GM06990 (cell line): ENCODE measurements around the gene SOCS1.

ENCODE experiments used
- DNase-seq: peaks from one replicate; pipeline ENCODE4 v3.0.0-alpha.2; 2011; ENCODE audit not compliant: insufficient read length; ENCODE audit errors: extremely low read depth
- H3K27me3 ChIP-seq: replicated peaks from 2 replicates; pipeline ENCODE4 v1.6.0; 2011; ENCODE audit warnings: low read length; ENCODE audit not compliant: control insufficient read depth, insufficient read depth
- H3K36me3 ChIP-seq: 2 replicates; pipeline ENCODE4 v1.5.1; 2011; ENCODE audit warnings: low read length; ENCODE audit not compliant: control insufficient read depth, insufficient read depth
- H3K4me3 ChIP-seq: replicated peaks from 2 replicates; pipeline ENCODE4 v1.5.1; 2011; ENCODE audit warnings: low read depth, mild to moderate bottlenecking, control low read depth, low read length
- CTCF ChIP-seq: IDR thresholded peaks from 2 replicates; pipeline ENCODE4 v1.5.1; 2011; ENCODE audit warnings: low read length, control low read depth, mild to moderate bottlenecking, inconsistent platforms; ENCODE audit not compliant: insufficient read depth, poor library complexity, severe bottlenecking

SOCS1 gene

GRCh38 chr16:11251525-11252481 lies 4.2 kb downstream of the SOCS1 start:
- DNase-seq: peak; percentile 73
- Histone ChIP-seq H3K27me3 (no peaks in the 10 kb centered on the region), H3K36me3 (peaks cover 14% of the 10 kb centered on the region), H3K4me3 (peak overlapping the region; percentile 93; the same call in 1 of the 2 replicates)
- no peak for TF ChIP-seq CTCF

DNA sequence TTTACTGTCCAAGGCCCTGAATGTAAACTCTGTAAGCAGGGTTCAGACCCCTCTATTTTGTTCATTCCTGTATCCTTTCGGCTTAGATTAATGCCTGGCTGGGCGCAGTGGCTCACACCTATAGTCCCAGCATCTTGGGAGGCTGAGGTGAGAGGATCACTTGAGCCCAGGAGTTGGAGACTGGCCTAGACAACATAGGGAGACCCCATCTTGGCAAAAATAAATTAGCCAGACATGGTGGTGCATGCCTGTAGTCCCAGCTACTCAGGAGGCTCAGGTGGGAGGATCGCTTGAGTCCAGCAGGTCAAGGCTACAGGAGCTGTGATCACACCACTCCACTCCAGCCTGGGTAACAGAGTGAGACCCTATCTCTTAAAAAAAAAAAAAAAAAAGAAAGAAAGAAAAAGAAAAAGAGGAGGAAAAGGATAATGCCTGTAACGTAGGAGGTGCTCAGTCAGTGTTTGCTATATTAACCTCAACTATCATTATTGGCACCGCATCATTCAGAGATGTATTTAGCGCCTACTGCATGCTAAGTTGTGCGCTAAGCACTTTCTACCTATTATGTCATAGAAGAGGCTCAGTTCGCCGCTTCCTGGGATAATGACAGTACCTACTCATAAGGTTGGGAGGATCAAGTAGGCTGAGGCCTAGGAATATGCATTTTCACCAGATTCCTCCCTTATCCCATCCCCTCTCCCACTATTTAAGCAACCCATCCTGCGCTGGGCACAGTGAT lies 5.0 kb downstream of the SOCS1 start:
- Histone ChIP-seq H3K36me3 (peaks cover 14% of the 10 kb centered on the region), H3K27me3 (no peaks in the 10 kb centered on the region), H3K4me3 (no peak overlapping the region)
- TF ChIP-seq CTCF: no peak
- DNase-seq: no peak

GRCh38 chr16:11250091-11250785 lies 5.8 kb downstream of the SOCS1 start:
- no peak overlapping the region for H3K4me3 ChIP-seq
- TF ChIP-seq CTCF: no peak
- no peaks in the 10 kb centered on the region for H3K27me3 ChIP-seq
- H3K36me3 ChIP-seq: peaks cover 14% of the 10 kb centered on the region
- DNase-seq: no peak

GRCh38 chr16:11249233-11250061 lies 6.6 kb downstream of the SOCS1 start:
- DNase-seq: no peak

More at GRCh38 chr16:11249233-11250061, 6.6 kb downstream of the SOCS1 start:
- Histone ChIP-seq H3K27me3 (no peaks in the 10 kb centered on the region), H3K36me3 (peaks cover 12% of the 10 kb centered on the region), H3K4me3 (no peak overlapping the region)
- TF ChIP-seq CTCF: no peak
